Astrocyte (in vitro differentiated cells and primary cell): ENCODE measurements around the gene ATXN7L3. TPM values are rescaled to one million over a fixed set of nuclear protein-coding genes. Genes with fewer than 3 reads are reported as not detected.

Experiments
- DNase-seq: peaks from one replicate; pipeline ENCODE4 v3.0.0-alpha.2; 2010; ENCODE audit warnings: low read depth
- FAIRE-seq: peaks from 2 replicates; lab custom pipeline; 2011; peaks lifted over from hg19 to GRCh38; lab: Jason Lieb, UNC
- H2AFZ ChIP-seq: 2 replicates; pipeline ENCODE4 v1.6.0; 2012; ENCODE audit warnings: low read depth, low read length, inconsistent platforms
- H3K27ac ChIP-seq: 2 replicates; pipeline ENCODE4 v1.5.1; 2011; ENCODE audit warnings: low read depth, low read length, inconsistent platforms
- H3K27me3 ChIP-seq: 2 replicates; pipeline ENCODE4 v1.6.0; 2011; ENCODE audit warnings: low read length, inconsistent platforms; ENCODE audit not compliant: insufficient read depth
- H3K36me3 ChIP-seq: 2 replicates; pipeline ENCODE4 v1.5.1; 2011; ENCODE audit warnings: low read length, inconsistent platforms; ENCODE audit not compliant: insufficient read depth
- H3K4me1 ChIP-seq: 2 replicates; pipeline ENCODE4 v1.5.1; 2011; ENCODE audit warnings: low read length, inconsistent platforms; ENCODE audit not compliant: insufficient read depth
- H3K4me2 ChIP-seq: 2 replicates; pipeline ENCODE4 v1.6.0; 2012; ENCODE audit warnings: low read length, inconsistent platforms
- H3K4me3 ChIP-seq: 2 replicates; pipeline ENCODE4 v1.5.1; 2011; ENCODE audit warnings: low read depth, mild to moderate bottlenecking, low read length, inconsistent platforms; ENCODE audit not compliant: insufficient read depth
- H3K79me2 ChIP-seq: 2 replicates; pipeline ENCODE4 v1.6.0; 2012; ENCODE audit warnings: mild to moderate bottlenecking, low read length, inconsistent platforms; ENCODE audit not compliant: insufficient read depth
- H3K9ac ChIP-seq: 2 replicates; pipeline ENCODE4 v1.6.0; 2012; ENCODE audit warnings: mild to moderate bottlenecking, low read length, inconsistent platforms
- H3K9me3 ChIP-seq: 2 replicates; pipeline ENCODE4 v1.5.1; 2012; ENCODE audit warnings: low read depth, mild to moderate bottlenecking, low read length, inconsistent platforms; ENCODE audit not compliant: insufficient read depth
- H4K20me1 ChIP-seq: 2 replicates; pipeline ENCODE4 v1.6.0; 2012; ENCODE audit warnings: low read length, inconsistent platforms; ENCODE audit not compliant: insufficient read depth
- H3K27ac Mint-ChIP-seq: one replicate; pipeline ENCODE4 v1.8.0; 2021; ENCODE audit warnings: mild to moderate bottlenecking, mixed read lengths; ENCODE audit not compliant: unreplicated experiment
- H3K27me3 Mint-ChIP-seq: one replicate; pipeline ENCODE4 v1.8.0; 2021; ENCODE audit warnings: low read depth, mixed read lengths; ENCODE audit not compliant: unreplicated experiment
- H3K36me3 Mint-ChIP-seq: one replicate; pipeline ENCODE4 v1.8.0; 2021; ENCODE audit warnings: low read depth, mixed read lengths; ENCODE audit not compliant: unreplicated experiment
- H3K4me1 Mint-ChIP-seq: one replicate; pipeline ENCODE4 v1.8.0; 2021; ENCODE audit warnings: low read depth, mixed read lengths; ENCODE audit not compliant: unreplicated experiment
- H3K4me3 Mint-ChIP-seq: one replicate; pipeline ENCODE4 v1.8.0; 2021; ENCODE audit warnings: mild to moderate bottlenecking, moderate library complexity, mixed read lengths; ENCODE audit not compliant: unreplicated experiment
- H3K9me3 Mint-ChIP-seq: one replicate; pipeline ENCODE4 v1.8.0; 2021; ENCODE audit warnings: mild to moderate bottlenecking, mixed read lengths; ENCODE audit not compliant: unreplicated experiment
- CTCF ChIP-seq: IDR thresholded peaks from 2 replicates; pipeline ENCODE4 v1.5.1; 2011; ENCODE audit warnings: low read depth, mild to moderate bottlenecking, inconsistent platforms, low read length, moderate library complexity; ENCODE audit not compliant: insufficient read depth
- EZH2 ChIP-seq: IDR thresholded peaks from 2 replicates; pipeline ENCODE4 v1.6.1; 2012; ENCODE audit warnings: mild to moderate bottlenecking, low read length, inconsistent platforms; ENCODE audit not compliant: insufficient read depth
- total RNA-seq: library from RNA; stranded (reverse); gene quantifications from 2 replicates; pipeline ENCODE4 v1.2.1, GENCODE V29; 2021

ATXN7L3 gene
- total RNA-seq, 1 donor from 2014 or later: 87.0 TPM

- H3K79me2 ChIP-seq: no peaks in the 10 kb centered on the region
- no peak overlapping the region for H3K9ac ChIP-seq
- no peaks in the 10 kb centered on the region for H3K9me3 ChIP-seq
- Mint-ChIP-seq H3K36me3 (peaks cover 16% of the 10 kb centered on the region), H3K9me3 (no peaks in the 10 kb centered on the region), H3K4me1 (peaks cover 4% of the 10 kb centered on the region), H3K27me3 (no peaks in the 10 kb centered on the region), H3K4me3 (no peak overlapping the region), H3K27ac (peak overlapping the region; percentile 12)
- H3K36me3 ChIP-seq: no peaks in the 10 kb centered on the region
- DNase-seq (no peak), FAIRE-seq (no peak)
- H3K4me2 ChIP-seq: no peak overlapping the region
- no peak overlapping the region for H3K4me3 ChIP-seq
- no peak overlapping the region for H3K27ac ChIP-seq
- no peaks in the 10 kb centered on the region for H3K27me3 ChIP-seq
- no peaks in the 10 kb centered on the region for H4K20me1 ChIP-seq
- TF ChIP-seq CTCF: no peak
- no peak for TF ChIP-seq EZH2
- H2AFZ ChIP-seq: no peak overlapping the region
- H3K4me1 ChIP-seq: no peaks in the 10 kb centered on the region
These were observed 23.4 kb downstream of the ATXN7L3 start for GRCh38 chr17:44176257-44176656.

- H3K27ac ChIP-seq: no peak overlapping the region
- H3K9me3 ChIP-seq: no peaks in the 10 kb centered on the region
- Mint-ChIP-seq H3K27ac (no peak overlapping the region), H3K9me3 (no peaks in the 10 kb centered on the region), H3K4me3 (no peak overlapping the region), H3K27me3 (no peaks in the 10 kb centered on the region), H3K4me1 (peaks cover 9% of the 10 kb centered on the region), H3K36me3 (peaks cover 16% of the 10 kb centered on the region)
- H3K4me3 ChIP-seq: no peak overlapping the region
- H3K36me3 ChIP-seq: no peaks in the 10 kb centered on the region
- H2AFZ ChIP-seq: no peak overlapping the region
- H3K4me1 ChIP-seq: peaks cover 7% of the 10 kb centered on the region
- FAIRE-seq (no peak), DNase-seq (no peak)
- H3K4me2 ChIP-seq: no peak overlapping the region
- H3K27me3 ChIP-seq: no peaks in the 10 kb centered on the region
- TF ChIP-seq CTCF: no peak
- H4K20me1 ChIP-seq: no peaks in the 10 kb centered on the region
- H3K79me2 ChIP-seq: no peaks in the 10 kb centered on the region
- H3K9ac ChIP-seq: no peak overlapping the region
These were observed 25.3 kb downstream of the ATXN7L3 start for GRCh38 chr17:44174427-44174826.

GRCh38 chr17:44171931-44172455 is 27.7 kb downstream of the ATXN7L3 start:
- Histone ChIP-seq H2AFZ (no peak overlapping the region), H4K20me1 (no peaks in the 10 kb centered on the region), H3K9me3 (no peaks in the 10 kb centered on the region), H3K79me2 (no peaks in the 10 kb centered on the region), H3K27me3 (no peaks in the 10 kb centered on the region), H3K4me3 (no peak overlapping the region), H3K27ac (no peak overlapping the region), H3K36me3 (no peaks in the 10 kb centered on the region), H3K9ac (no peak overlapping the region), H3K4me1 (peaks cover 11% of the 10 kb centered on the region), H3K4me2 (no peak overlapping the region)
- FAIRE-seq (no peak), DNase-seq (no peak)
- H3K27ac Mint-ChIP-seq: no peak overlapping the region
- H3K9me3 Mint-ChIP-seq: no peaks in the 10 kb centered on the region
- TF ChIP-seq EZH2 (no peak), CTCF (no peak)
- no peak overlapping the region for H3K4me3 Mint-ChIP-seq
- peaks cover 8% of the 10 kb centered on the region for H3K36me3 Mint-ChIP-seq
- peaks cover 9% of the 10 kb centered on the region for H3K4me1 Mint-ChIP-seq
- no peaks in the 10 kb centered on the region for H3K27me3 Mint-ChIP-seq
